OCI-LY1 (cell line): Measurements from ENCODE around the gene NAALADL1.

ENCODE experiments used
- CTCF ChIP-seq: fragments of 200-600 bp; sonication (generic), shearing (Covaris generic); IDR thresholded peaks from 2 replicates; pipeline ENCODE4 v1.5.1; 2017; ENCODE audit warnings: mild to moderate bottlenecking, antibody characterized with exemption, low read length, moderate library complexity, mixed read lengths
- EZH2 ChIP-seq: fragments of 200-600 bp; sonication (generic), shearing (Covaris generic); IDR thresholded peaks from 2 replicates; pipeline ENCODE4 v1.8.0; 2017; ENCODE audit warnings: borderline replicate concordance, mixed run types, mild to moderate bottlenecking, antibody characterized with exemption, low read length, moderate library complexity, mixed read lengths

GRCh38 chr11:65057526-65057925 is 827 bp downstream of the NAALADL1 start:
- TF ChIP-seq CTCF, result no peak
- no peak for TF ChIP-seq EZH2
